HG03520 (cell line): ENCODE results near the gene NSMCE1.
"Not testable (repeated sequence)": the region's sequence is repeated elsewhere in the genome, so short reads cannot be mapped to it uniquely, and the experiment has no call there.

Experiments
- ATAC-seq: cut with Tn5 transposase; IDR thresholded peaks from one replicate; pipeline ENCODE4 v1.9.1; 2021; ENCODE audit warnings: mild to moderate bottlenecking, moderate library complexity; ENCODE audit not compliant: unreplicated experiment

Gene NSMCE1

DNA sequence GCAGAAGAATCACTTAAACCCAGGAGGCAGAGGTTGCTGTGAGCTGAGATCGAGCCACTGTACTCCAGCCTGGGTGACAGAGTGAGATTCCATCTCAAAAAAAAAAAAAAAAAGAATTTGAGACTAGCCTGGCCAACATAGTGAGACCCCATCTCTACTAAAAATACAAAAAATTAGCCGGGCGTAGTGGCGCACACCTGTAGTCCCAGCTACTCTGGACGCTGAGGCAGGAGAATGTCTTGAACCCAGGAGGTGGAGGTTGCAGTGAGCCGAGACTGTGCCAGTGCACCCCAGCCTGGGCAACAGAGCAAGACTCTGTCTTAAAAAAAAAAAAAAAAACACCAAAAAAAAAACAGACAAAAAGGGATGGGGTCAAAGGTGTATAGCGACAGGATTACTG, 4.1 kb upstream of the NSMCE1 start:
- ATAC-seq = not testable (repeated sequence)

DNA sequence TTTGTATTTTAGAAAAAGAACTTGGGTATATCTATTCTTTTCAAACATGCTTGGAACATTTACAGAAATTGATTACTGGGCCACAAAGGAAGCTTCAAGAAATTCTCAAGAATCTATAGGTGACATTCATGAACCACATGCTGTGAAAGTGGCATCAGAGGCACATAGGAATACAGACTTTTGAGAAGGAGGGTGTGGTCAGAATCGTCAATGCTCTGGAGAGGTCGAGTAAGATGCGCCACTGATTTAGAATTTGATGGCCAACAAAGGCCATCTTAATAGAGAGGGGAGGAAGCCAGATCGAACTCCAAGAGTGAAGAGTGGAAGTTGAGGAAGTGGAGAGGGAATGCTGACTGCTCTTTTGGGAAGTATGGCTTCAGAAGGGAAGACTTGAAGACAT, 3.5 kb upstream of the NSMCE1 start:
- ATAC-seq = no peak

DNA sequence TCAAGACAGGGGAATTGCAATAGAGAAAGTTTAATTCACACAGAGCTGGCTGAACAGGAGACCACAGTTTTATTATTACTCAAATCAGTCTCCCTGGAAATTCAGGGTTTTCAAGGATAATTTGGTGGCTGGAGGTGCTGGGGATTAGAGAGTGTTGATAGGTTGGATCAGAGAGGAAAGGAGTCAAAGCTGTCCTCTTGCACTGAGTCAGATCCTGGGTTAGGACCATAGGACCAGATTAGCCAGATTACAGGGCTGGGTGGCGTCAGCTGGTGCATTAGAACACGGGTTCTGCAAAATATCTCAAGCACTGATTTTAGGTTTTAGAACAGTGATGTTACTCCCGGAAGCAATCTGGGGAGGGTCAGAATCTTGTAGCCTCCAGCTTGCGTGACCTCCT, 1.8 kb upstream of the NSMCE1 start:
- ATAC-seq = no peak

DNA sequence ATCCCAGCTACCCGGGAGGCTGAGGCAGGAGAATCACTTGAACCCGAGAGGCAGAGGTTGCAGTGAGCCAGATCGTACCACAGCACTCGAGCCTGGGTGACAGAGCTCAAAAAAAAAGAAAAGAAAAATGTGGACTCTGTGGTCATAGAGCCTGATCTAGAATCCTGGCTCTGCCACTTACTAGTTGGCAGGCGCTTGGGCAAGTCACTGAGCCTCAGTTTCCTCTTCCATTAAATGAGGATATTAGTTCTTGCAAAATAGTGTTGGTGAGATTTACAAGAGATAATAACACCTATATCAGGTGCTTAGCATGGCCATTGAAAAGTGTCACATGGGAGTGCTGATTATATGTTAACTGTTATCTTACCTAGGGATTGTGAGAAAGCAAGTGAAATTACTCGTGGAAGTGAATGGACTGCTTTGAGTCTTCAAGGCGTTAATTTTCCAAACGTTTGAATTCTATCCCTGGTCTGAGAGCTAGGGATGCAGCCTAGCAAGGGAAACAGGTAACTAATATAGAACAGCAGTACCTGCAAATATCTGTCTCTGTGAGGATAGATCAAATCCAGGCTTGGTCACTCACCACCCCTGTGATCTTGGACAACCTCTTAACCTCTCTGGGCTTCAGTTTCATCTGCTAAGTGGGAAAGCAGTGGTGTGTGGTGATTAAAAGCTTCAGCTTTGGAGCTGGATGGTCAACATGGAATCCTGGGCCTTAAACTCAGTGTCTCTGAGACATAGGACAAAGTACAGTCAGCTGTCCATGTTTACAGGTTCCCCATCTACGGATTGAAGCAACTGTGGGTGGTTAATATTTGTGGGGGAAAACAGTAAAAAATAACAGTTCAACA, 953 bp upstream of the NSMCE1 start:
- ATAC-seq = no peak

DNA sequence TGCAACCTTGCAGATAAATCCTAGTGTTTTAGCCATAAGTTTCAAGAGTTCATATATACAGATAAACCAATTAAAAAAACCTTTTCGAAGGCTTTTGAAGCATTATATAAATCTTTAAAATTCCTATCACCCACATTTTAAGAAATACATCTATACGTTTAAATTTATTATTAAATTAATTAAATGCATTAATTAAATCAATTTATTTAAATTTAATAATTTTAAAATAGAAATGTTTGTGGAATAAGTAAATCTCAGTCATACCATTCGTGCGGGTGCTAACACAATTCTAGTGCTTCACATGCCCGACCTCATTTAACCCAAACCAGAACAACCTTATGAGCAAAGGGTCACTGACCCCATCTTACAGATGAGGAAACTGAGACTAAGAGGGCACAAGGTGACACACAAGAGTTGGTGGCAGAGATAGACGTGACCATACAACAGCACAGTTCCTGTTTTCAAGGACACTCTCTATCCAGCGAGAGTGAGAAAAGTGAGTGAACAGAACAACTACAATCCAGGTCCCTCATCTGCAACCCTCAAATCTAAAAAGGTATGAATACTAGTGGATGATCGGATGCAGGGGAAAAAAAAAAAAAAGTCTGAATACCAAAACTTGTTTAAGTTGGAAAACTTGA, 1.4 kb downstream of the NSMCE1 start:
- no peak for ATAC-seq

DNA sequence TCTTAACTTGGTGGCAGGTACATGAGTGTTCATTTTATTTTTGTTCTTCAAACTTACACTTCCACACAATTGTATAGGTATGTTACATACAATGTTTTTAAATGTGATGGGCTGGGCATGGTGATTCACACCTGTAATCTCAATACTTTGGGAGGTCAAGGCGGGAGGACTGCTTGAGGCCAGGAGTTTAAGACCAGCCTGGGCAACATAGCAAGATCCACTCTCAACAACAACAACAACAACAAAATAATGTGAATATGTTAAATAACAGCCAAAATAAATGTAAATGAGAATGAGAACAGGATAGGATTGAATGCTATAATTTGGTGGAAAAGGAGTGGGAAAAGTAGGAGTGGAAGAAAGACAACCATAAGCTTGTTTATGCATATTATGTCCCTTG, 2.6 kb downstream of the NSMCE1 start:
- ATAC-seq = no peak

DNA sequence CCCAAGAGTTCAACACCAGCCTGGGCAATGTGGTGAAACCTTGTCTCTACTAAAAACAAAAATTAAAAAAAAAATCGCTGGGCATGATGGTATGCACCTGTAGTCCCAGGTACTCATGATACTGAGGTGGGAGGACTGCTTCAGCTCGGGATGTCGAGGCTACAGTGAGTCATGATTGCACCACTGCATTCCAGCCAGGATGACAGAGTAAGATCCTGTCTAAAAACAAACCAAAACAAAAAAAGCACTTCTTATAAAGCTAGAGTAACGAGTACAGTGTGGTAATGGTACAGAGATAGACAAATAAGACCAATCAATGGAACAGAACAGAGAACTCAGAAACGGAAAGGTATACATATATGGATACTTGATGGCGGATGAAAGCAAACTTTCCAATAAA, 4.4 kb downstream of the NSMCE1 start:
- no peak for ATAC-seq

DNA sequence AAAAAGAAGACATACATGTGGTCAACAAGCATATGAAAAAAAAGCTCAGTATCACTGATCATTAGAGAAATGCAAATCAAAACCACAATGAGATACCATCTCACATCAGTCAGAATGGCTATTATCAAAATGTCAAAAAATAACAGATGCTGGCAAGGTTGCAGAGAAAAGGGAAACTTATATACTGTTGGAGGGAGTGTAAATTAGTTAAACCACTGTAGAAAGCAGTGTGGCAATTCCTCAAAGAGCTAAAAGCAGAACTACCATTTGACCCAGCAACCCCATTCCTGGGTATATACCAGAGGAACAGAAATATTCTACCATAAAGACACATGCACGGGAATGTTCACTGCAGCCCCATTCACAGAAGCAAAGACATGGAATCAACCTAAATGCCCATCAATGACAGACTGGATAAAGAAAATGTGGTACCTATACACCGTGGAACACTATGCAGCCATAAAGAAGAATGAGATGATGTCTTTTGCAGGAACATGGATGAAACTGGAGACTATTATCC, 5.6 kb downstream of the NSMCE1 start:
- ATAC-seq = not testable (repeated sequence)

DNA sequence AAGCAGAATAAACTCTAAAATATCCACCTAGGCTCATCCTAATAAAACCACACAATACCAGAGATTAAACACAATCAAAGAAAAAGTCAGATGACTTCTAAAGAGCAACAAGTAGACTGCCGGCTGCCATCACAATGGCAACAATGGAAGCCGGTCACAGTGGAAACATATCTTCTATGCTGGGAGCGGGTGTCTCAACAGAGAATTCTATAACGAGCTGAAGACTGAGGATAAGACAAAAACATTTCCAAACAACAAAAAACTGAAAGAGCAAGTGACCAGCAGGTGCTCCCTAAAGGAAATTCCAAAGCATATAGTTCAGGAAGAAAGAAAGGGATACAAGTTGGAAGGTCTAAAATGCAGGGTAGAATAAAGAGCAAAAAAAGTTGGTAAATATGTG, 8.9 kb downstream of the NSMCE1 start:
- ATAC-seq = no peak

DNA sequence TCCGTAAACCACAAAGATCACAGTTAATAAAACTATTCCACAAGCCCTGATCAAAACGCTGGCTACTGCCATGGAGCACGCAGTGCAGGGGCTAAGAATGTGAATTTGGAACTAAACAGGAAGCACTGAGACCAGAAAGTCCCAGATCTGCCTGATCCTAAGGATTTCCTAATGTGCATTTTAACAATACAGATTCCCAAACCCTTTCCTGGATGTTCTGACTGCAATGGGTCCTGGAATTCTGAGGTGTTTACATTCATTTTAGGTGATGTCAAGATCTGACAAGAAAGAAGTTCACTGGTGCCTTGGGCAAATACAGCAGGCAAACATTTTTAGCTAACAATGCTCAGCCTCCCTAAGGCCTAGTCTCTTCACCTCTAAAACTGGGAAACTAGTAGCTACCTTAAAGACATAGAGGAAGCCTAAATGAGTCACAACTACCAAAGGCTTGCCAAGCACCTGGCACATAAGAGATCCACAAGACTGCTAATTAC, 10.3 kb downstream of the NSMCE1 start:
- ATAC-seq = no peak

DNA sequence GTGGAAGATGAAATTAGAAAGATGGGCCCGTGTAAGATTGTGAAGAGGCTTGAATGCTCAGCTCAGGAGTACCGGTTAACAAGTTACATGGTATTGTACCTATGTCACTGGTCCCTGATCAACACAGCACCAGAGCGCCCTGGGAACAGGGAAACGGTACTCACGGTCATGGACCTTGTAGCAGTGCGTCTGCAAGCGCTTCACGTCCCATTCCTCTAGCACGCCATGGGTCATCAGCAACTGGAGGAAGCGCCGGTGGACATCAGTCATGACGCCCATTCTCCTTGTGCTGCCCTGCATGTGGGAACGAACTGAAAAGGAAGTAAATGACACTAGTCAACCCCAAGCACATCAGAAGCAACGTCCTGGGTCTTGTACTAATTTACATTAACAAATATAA, 11.3 kb downstream of the NSMCE1 start:
- no peak for ATAC-seq

DNA sequence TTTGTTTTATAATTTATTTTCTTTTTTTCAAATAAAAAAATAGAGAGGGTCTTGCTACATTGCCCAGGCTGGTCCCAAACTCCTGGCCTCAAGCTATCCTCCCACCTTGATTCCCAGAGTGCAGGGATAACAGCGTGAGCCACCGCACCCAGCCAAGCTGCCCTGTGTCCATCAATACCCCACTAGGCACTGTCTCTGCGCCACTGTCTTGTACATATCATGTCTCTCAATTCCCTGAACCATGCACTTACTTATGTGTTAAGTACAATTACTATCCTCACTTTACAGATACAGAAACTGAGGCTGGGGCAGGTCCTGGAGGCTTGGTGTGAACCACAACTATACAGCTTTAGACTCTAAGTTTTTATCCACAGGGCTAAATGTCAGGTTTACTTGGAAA, 11.7 kb downstream of the NSMCE1 start:
- ATAC-seq = no peak

DNA sequence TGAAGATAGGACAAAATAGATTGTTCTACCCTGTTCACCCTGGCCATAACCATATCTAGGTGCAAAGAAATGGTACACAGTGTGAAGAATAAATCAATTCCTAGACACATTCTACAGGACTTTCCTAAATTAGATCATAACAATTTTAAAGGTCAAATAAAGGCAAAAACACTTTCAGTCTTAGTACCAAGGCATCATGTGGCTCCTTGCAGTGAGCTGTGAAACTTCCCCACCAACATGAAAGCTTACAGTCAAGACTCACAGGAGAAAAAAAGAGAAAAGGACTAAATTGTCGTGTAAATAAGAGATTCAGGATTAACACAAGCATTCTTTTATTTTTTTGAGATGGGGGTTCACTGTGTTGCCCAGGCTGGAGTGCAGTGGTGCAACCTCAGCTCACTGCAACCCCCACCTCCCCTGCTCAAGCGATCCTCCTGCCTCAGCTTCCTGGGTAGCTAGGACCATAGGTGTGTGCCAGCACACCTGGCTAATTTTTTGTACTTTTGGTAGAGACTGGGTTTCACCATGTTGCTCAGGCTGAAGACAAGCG, 14.2 kb downstream of the NSMCE1 start:
- peak; percentile 65 for ATAC-seq

DNA sequence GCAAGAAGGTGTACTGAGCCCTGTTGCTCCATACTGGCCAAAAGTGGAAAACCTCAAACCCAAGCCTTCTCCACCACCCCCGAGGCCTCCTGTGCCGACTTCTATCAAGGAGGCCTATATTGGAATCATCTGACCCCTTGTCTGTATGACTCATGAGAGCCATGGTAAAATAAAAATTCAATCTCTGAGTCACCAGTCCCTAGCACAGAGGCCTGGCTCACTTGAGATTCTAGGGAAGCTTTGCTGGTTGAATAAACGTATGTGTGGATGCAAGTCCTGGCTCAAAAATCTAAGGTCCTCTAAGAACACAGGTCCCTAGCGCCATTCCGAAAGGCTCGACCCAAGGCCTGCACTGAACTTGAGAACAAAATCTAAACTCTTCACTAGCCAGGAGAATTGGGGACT, 15.0 kb downstream of the NSMCE1 start:
- ATAC-seq = no peak

DNA sequence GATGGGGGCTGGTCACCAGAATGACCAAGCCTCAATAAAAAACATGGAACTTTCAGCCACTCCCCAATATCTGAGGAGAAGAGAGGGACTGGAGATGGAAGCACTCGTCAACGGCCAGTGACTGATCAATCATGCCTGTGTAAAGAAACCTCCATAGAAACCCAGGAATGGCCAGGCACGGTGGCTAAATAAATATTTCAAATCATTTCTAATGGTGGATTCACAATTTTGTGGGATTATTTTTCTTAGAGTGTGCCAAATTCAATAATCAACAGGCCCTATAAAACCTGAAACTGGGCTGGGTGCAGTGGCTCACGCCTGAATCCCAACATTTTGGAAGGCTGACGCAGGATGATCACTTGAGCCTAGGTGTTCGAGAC, 16.4 kb downstream of the NSMCE1 start:
- no peak for ATAC-seq

DNA sequence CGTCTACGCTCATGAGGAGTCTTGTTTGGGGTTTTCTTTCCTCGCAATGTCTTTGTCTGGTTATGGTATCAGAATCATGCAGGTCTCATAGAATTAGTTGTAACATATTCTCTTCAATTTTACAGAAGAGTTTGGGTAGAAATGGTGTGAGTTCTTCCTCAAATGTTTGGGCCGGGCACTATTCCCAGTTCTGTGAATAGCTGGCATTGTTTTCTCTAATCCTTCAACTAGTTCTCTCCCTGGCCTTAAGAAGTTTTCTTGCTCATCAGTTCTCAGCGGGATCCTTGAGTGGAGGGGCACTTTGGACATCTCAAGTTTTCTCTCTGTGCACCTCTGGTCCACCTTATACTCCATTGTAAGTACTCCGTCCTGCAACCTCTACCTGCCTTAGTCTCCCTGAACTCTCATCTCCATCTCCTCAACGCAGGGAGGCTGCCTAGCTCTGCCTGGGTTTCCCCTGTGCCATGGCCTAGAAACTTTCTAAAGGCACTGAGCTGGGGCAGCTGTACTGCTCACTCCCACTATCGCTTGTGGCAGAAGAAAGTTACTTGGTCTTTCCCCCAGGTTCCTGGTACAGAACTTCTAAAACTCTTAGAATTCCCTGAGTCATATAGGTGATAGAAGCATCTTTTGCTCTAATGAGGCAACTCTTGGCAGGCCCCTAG, 16.9 kb downstream of the NSMCE1 start:
- no peak for ATAC-seq

DNA sequence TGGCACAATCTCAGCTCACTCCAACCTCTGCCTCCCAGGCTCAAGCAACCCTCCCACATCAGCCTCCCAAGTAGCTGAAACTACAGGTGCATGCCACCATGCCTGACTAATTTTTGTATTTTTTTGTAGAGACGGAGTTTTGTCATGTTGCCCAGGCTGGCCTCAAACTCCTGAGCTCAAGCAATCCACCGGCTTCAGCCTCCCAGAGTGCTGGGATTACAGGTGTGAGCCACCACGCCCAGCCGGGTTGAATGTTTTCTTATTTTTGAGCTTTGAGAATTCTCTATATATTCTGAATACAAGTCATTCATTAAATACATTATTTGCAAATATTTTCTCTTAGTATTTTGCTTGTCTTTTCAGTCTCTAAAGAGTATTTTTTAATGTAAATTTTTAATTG, 19.7 kb downstream of the NSMCE1 start:
- not testable (repeated sequence) for ATAC-seq

DNA sequence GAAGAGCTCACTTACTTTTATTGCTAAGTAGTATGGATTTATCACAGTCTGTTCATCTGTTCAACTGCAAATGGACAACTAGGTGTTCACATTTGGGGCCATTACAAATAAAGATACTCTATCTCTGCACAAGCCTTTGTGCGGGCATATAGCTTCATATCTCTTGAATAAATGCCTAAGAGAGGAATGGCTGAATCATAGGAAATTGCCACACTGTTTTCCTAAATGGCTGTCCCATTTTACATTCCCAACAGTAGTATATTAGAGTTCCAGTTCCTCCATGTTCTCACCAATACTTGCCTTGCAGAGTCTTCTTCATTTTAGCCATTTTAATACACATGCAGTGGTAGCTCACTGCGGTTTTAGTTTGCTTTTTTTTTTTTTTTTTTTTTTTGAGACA, 20.5 kb downstream of the NSMCE1 start:
- no peak for ATAC-seq

DNA sequence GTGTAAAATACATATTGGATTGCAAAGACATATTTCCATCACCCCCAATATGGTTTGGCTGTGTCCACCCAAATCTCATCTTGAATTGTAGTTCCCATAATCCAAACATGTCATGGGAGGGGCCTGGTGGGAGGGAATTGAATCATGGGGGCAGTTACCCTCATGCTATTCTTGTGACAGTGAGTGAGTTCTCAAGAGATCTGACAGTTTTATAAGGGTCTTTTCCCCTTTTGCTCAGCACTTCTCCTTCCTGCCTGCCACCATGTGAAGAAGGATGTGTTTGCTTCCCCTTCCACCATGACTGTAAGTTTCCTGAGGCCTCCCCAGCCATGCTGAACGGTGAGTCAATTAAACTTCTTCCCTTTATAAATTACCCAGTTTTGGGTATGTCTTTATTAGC, 21.5 kb downstream of the NSMCE1 start:
- ATAC-seq = not testable (repeated sequence)

DNA sequence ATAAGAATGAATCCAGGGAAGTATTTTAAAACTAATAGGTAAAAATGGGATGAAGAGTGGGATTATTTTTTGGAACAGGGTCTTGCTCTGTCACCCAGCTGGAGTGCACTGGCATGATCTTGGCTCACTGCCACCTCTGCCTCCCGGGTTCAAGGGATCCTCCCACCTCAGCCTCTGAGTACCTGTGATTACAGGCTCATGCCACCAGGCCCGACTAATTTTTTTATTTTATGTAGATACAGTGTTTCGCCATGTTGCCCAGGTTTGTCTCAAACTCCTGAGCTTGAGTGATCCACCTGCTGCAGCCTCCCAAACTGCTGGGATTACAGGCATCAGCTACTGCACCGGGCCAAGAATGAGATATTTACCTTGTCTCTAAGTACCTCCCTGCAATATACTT, 22.1 kb downstream of the NSMCE1 start:
- no peak for ATAC-seq
